Astrocyte of the cerebellum (primary cell): ENCODE measurements around the gene S1PR1.

Experiments used
- DNase-seq: peaks from one replicate; pipeline ENCODE4 v3.0.0-alpha.2; 2011; ENCODE audit warnings: low read depth
- H3K4me3 ChIP-seq: 2 replicates; pipeline ENCODE4 v1.5.1; 2011; ENCODE audit warnings: mild to moderate bottlenecking, low read depth, low read length, moderate library complexity
- in situ Hi-C: cut with HindIII; loops from 2 replicates; pipeline ENCODE4 v1.10.0; 2017; ENCODE audit warnings: low sequenced_read_pairs
- TF ChIP-seq, protein P1 (sequence below): IDR thresholded peaks from 2 replicates; pipeline ENCODE4 v1.5.1; 2012; ENCODE audit warnings: low read length, low read depth, moderate library complexity, mild to moderate bottlenecking; ENCODE audit errors: missing control alignments

The S1PR1 gene

DNA sequence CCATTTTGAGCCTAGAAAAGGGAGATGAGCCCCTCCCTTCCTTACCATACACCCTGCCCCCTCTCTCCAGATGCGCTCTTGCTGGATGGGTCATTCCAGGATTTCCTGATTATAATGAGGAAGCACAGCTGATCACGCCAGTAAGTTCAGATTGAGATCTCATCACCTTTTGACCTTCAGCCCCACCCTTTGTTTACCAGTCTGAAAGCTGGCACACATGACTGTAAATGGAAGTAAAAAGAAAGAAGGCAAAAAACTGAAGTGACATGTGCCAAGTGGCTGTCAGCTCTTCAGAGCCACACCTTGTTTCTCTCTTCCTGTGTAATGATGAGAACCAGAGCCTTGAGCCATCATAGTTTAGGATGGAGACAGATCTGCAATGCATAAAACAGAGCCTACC lies 27.9 kb downstream of the S1PR1 start:
- no peak for DNase-seq

DNA sequence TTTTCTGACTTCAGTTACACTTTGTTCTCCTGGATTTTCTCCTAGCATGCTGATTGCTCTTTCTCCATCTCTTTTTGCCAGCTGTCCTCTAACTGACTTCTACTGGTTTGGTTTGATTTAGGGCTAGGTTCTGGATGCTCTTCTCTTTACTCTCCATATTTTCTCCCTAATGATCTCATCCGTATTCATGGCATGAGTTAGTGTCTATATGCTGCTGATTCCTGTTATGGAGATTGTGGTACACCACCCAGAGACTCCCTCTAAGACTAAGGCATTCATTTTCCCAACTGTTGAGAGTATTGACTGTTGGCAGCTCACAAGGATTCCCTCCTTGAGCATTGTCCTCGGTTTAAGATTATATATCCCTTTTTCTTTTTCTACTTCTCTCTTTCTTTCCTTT lies 28.9 kb downstream of the S1PR1 start:
- no peak overlapping the region for H3K4me3 ChIP-seq
- DNase-seq, result no peak
- TF ChIP-seq, protein P1, sequence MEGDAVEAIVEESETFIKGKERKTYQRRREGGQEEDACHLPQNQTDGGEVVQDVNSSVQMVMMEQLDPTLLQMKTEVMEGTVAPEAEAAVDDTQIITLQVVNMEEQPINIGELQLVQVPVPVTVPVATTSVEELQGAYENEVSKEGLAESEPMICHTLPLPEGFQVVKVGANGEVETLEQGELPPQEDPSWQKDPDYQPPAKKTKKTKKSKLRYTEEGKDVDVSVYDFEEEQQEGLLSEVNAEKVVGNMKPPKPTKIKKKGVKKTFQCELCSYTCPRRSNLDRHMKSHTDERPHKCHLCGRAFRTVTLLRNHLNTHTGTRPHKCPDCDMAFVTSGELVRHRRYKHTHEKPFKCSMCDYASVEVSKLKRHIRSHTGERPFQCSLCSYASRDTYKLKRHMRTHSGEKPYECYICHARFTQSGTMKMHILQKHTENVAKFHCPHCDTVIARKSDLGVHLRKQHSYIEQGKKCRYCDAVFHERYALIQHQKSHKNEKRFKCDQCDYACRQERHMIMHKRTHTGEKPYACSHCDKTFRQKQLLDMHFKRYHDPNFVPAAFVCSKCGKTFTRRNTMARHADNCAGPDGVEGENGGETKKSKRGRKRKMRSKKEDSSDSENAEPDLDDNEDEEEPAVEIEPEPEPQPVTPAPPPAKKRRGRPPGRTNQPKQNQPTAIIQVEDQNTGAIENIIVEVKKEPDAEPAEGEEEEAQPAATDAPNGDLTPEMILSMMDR, result no peak
- in situ Hi-C loops, result no loop called here

More for the DNA sequence above, 27.9 kb downstream of the S1PR1 start:
- in situ Hi-C loops, result no loop called here
- H3K4me3 ChIP-seq, result no peak overlapping the region
- TF ChIP-seq, protein P1, result no peak

DNA sequence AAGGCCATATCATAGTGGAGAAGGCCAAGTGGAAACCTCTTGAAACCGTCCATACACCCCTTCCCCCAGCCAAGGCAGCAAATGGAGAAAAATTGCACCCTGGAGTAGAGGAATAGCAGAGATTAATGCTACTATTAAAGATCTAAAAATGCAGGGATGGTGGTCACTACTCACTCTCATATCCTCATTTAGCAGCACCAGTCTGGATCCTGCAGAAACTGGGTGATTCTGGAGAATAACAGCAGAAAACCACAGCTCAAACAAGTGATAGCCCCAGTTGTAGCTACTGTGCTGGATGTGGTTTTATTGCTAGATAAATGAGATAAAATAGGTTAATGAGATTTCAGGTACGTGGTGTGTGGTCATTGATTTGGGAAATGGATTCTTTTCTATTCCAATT lies 30.3 kb downstream of the S1PR1 start:
- no peak overlapping the region for H3K4me3 ChIP-seq
- no peak for DNase-seq
- in situ Hi-C loops, result no loop called here
- TF ChIP-seq, protein P1, result no peak

DNA sequence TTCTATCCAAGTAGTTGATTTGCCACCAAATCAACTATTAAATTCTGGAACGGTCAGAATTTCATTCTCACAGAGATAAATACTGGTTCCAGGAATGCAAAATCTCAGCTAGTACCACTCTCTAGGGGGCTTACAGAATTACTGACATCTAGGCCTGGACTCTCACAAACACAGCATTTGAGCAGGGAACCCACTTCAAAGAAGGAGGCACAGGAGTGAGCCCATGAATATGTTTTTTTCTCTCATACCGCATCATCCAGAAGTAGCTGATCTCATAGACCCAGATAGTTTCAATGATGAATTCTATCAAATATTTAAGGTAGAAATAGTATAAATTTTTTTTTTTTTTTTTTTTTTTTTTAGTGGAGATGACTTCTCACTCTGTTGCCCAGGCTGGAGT lies 32.1 kb downstream of the S1PR1 start:
- DNase-seq, result no peak
- in situ Hi-C loops, result no loop called here
- H3K4me3 ChIP-seq, result no peak overlapping the region
- TF ChIP-seq, protein P1, result no peak

DNA sequence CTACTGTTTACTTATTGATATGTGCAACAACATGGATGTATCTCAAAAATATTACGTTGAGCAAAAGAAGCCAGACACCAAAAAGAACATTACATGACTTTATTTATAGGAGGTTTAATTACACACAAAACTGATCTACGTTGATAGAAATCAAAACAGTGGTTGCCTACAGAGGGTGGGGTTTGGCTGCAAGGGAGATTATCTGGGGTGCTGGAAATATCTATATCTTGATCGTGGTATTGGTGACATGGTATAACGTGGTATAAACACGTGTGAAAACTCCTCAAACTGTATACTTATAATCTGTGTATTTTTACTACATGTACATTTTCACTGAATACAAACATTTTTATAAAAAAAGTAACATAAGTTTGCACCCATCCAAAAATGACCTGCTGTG lies 38.9 kb downstream of the S1PR1 start:
- DNase-seq, result no peak
- TF ChIP-seq, protein P1, result no peak
- H3K4me3 ChIP-seq, result no peak overlapping the region
- in situ Hi-C loops, result no loop called here

DNA sequence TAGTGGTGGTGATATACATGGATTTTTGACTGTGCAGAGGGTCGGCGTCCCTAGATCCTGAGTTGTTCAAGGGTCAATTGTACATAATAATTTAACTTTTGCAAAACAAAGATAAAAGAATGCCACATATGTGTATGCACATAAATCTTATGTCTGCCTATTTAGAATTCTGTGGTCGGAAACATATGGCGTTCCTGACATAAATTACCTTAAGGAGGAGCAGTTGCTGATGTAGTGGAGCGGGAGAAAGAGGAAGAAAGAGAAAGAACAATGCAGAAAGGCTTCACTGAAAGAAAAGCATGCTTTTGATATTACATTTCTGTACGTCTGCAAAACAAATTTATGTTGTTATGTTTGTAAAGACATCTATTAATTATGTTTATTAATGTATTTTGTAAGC lies 40.0 kb downstream of the S1PR1 start:
- in situ Hi-C loops, result no loop called here
- no peak overlapping the region for H3K4me3 ChIP-seq
- TF ChIP-seq, protein P1, result no peak
- no peak for DNase-seq

DNA sequence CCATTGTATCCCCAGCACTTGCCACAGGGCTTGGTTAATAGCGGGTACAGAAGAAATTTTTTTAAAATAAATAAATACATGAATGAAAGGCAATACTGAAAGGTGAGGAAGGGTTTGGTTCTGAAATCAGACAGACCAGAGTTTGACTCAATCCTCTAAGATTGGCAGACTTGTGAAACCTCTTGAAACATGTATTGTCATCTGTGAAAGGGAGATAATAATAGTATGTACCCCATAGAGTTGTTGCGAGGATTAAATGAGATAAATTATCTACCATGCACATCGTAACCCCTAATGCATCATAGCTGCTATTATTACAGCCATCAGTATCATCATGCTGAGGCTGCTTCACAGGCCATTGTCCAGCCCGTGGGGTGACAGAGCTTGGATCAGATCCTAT lies 41.4 kb downstream of the S1PR1 start:
- H3K4me3 ChIP-seq, result no peak overlapping the region
- TF ChIP-seq, protein P1, result no peak
- DNase-seq, result no peak
- in situ Hi-C loops, result no loop called here
